ENCODE results near the gene MLPH. TPM values are rescaled to one million over a fixed set of nuclear protein-coding genes. Genes with fewer than 3 reads are reported as not detected.

Gene MLPH
- total RNA-seq, 4 donors from 2014 or later = 13.3 to 37.9 (median 19.9) TPM

DNA sequence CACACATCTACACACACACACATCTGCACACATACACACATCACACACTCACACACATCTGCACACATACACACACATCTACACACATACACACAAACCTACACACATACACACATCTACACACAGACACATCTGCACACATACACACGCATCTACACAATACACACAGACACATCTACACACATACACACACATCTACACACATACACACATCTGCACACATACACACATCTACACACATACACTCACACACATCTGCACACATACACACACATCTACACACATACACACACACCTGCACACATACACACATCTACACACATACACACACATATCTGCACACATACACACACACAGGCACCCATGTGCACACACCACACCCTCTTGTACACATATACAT is 78.9 kb downstream of the MLPH start:
- 86 to 97% methylated on average over 1 of the region's 1 CpG for WGBS, 2 donors
- no peak for DNase-seq (ENCODE audit: low spot score in 2 of 2)
- no peak overlapping the region for H3K4me3 ChIP-seq (ENCODE audit: low read depth, poor library complexity, severe bottlenecking)
- TF ChIP-seq, protein P1, sequence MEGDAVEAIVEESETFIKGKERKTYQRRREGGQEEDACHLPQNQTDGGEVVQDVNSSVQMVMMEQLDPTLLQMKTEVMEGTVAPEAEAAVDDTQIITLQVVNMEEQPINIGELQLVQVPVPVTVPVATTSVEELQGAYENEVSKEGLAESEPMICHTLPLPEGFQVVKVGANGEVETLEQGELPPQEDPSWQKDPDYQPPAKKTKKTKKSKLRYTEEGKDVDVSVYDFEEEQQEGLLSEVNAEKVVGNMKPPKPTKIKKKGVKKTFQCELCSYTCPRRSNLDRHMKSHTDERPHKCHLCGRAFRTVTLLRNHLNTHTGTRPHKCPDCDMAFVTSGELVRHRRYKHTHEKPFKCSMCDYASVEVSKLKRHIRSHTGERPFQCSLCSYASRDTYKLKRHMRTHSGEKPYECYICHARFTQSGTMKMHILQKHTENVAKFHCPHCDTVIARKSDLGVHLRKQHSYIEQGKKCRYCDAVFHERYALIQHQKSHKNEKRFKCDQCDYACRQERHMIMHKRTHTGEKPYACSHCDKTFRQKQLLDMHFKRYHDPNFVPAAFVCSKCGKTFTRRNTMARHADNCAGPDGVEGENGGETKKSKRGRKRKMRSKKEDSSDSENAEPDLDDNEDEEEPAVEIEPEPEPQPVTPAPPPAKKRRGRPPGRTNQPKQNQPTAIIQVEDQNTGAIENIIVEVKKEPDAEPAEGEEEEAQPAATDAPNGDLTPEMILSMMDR (IDR thresholded peaks at IDR 0.05) = no peak
- TF ChIP-seq POLR2A (IDR thresholded peaks at IDR 0.05) = no peak
- intact Hi-C loops (cut with DNase I; ENCODE audit: low total_unique reads) = no loop called here

DNA sequence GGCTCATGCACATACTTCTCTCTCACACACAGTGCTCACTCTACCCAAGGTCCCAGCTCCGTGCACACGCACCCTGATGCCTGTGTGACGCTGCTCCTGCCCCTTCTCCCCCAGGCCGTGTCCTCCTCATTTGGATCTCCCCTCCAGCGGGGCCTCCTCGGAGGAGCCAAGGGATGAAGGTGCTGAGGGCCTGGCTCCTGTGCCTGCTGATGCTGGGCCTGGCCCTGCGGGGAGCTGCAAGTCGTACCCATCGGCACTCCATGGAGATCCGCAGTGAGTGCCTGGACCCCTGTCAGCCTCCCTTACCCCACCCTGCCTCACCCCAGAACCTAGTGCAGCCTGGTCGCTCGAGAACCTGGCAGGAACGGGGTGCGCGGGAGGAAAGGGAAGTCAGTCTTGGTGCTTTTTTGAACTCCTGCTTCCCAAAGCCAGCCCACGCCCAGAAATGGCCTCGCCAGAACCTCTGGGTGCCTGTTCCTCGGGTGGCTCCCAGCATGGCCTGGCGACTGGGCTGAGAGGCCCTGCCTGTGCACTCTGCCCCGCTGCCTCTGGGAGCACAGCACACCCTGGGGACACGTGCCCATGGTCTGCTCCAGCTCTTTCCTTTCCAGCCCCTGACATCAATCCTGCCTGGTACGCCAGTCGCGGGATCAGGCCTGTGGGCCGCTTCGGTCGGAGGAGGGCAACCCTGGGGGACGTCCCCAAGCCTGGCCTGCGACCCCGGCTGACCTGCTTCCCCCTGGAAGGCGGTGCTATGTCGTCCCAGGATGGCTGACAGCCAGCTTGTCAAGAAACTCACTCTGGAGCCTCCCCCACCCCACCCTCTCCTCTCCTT is 79.6 kb downstream of the MLPH start, which contains the start of gene PRLH:
TSS of gene PRLH (plus strand) at position 174 of the 835 bp plus-strand sequence. CDS start at position 174, 0 bp downstream.
- 75 to 78% methylated on average over 26 to 30 of the region's 32 CpGs for WGBS, 2 donors
- no peak within 1 kb of the TSS for H3K4me3 ChIP-seq (ENCODE audit: low read depth, poor library complexity, severe bottlenecking)
- peak in 1 of 2 donors; percentile 82 for DNase-seq (ENCODE audit: low spot score in 2 of 2)
- TF ChIP-seq, protein P1 (IDR thresholded peaks at IDR 0.05) = no peak
- no peak for TF ChIP-seq POLR2A (IDR thresholded peaks at IDR 0.05)
- intact Hi-C loops (cut with DNase I; ENCODE audit: low total_unique reads) = no loop called here

DNA sequence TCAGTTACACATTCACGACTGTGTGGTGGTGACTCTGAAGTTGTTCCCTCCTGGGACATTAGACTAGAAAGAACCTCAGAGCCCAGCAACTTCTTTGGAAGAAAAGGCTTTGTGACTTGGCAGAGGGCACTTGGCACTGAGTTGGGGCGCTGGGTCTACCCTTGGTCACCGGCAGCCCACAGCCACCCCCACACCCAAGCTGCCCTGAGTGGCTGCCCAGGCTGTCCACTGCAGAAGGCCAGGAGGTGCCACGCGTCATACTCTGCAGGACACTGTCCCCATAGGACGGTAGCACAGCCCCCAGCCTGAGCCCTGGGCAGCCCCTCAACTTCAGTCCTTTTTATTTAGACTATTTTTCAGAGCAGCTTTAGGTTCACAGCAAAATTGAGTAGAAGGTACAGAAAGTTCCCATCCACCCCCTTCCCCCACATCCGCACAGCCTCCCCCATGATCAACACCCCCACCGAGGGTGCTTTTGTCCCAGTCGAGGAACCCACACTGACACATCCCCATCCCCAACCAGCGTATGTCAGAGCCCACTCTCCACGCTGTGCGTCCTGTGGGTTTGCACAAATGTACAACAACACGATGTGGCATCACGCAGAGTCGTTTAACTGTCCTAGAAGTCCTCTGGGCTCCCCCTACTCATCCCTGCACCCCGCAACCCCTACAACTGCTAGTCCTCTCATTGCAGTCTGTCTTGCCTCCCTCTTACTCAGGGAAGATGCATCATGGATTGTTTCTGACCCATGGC is 80.4 kb downstream of the MLPH start:
- TF ChIP-seq, protein P1 (IDR thresholded peaks at IDR 0.05) = no peak
- no peak for TF ChIP-seq POLR2A (IDR thresholded peaks at IDR 0.05)
- DNase-seq (ENCODE audit: low spot score in 2 of 2) = no peak
- 85 to 86% methylated on average over 16 of the region's 16 CpGs for WGBS, 2 donors
- no peak overlapping the region for H3K4me3 ChIP-seq (ENCODE audit: low read depth, poor library complexity, severe bottlenecking)
- intact Hi-C loops (cut with DNase I; ENCODE audit: low total_unique reads) = no loop called here

DNA sequence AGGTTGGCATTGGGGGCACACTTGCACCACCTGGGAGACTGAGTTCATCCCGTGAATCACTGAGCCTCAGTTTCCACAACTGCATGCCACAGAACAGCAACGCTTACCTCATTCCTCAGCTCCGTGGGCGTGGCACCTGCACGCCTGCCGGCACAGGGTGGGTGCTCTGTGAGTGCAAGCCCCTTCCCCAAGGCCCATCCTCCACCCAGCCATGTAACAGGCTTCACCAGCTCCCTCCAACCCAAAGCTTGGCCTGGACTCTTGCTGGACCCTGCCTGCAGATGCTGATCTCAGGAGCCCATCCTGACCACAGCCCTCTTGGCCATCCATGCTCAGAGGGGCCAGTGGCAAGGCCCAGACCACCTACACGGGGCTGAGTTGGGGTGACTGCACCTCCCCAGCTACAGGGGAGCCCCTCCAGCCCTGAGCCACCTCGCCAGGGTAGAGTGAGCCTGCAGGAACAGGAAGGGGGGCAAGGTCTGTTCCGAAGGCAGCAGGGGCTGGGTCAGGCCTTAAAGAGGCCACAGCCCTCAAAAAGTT is 81.1 kb downstream of the MLPH start:
- no peak for DNase-seq (ENCODE audit: low spot score in 2 of 2)
- intact Hi-C loops (cut with DNase I; ENCODE audit: low total_unique reads) = no loop called here
- no peak for TF ChIP-seq POLR2A (IDR thresholded peaks at IDR 0.05)
- TF ChIP-seq, protein P1 (IDR thresholded peaks at IDR 0.05) = no peak
- H3K4me3 ChIP-seq (ENCODE audit: low read depth, poor library complexity, severe bottlenecking) = no peak overlapping the region
- 71 to 87% methylated on average over 9 of the region's 9 CpGs for WGBS, 2 donors

DNA sequence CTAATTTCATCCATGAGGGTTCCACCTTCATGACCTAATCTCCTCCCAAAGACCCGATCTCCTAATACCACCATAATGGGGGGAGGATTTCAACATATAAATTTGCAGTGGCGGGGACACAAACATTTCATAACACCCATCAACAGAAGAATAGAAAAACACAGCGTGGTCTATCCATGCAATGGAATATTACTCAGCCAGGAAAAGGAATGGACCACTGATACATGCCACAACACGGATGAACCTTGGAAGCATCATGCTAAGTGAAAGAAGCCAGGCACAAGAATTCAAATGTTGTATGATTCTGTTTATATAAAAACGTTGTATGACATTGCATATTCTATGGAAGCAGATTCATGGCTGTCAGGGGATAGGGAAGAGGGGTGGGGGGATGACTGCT is 82.0 kb downstream of the MLPH start:
- 90 to 92% methylated on average over 5 of the region's 5 CpGs for WGBS, 2 donors
- intact Hi-C loops (cut with DNase I; ENCODE audit: low total_unique reads) = no loop called here
- H3K4me3 ChIP-seq (ENCODE audit: low read depth, poor library complexity, severe bottlenecking) = no peak overlapping the region
- DNase-seq (ENCODE audit: low spot score in 2 of 2) = no peak
- no peak for TF ChIP-seq POLR2A (IDR thresholded peaks at IDR 0.05)
- TF ChIP-seq, protein P1 (IDR thresholded peaks at IDR 0.05) = no peak

Measured in lower leg skin (tissue), 4 donors.